ENCODE measurements around the gene MYL3.
A peak's percentile ranks its signal among the peaks of the same experiment; 100 is the strongest.

The MYL3 gene

GRCh38 chr3:46899151-46900006 is 36.1 kb upstream of the MYL3 start:
- DNase-seq (ENCODE audit: low read depth) = no peak

DNA sequence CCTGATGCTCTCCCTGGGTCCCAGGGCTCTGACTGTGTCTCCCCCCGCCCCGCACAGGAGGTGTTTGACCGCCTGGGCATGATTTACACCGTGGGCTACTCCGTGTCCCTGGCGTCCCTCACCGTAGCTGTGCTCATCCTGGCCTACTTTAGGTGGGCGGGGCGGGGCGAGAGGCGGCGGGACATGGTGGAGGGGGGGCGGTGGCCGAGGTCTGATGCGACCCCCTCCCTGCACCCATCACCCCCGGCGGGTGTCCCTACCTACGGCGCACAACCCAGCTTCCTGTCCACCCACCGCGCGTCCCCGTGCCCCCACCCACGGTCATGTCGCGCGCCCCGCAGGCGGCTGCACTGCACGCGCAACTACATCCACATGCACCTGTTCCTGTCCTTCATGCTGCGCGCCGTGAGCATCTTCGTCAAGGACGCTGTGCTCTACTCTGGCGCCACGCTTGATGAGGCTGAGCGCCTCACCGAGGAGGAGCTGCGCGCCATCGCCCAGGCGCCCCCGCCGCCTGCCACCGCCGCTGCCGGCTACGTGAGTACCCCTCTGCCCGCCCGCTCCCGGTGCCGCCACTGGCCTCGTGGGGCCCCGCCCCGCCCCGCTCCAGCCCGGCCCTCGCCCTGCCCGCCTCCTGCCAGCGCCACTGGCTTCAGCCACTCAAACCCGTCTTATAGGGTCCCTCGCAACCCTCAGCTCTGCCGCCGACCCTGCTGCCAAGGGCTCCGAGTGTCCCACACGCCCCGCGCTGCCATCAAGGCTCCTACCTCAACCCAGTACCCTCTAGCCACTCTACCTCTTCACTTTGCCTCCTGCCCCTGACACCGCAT is 35.3 kb upstream of the MYL3 start:
- DNase-seq (ENCODE audit: low read depth) = no peak

DNA sequence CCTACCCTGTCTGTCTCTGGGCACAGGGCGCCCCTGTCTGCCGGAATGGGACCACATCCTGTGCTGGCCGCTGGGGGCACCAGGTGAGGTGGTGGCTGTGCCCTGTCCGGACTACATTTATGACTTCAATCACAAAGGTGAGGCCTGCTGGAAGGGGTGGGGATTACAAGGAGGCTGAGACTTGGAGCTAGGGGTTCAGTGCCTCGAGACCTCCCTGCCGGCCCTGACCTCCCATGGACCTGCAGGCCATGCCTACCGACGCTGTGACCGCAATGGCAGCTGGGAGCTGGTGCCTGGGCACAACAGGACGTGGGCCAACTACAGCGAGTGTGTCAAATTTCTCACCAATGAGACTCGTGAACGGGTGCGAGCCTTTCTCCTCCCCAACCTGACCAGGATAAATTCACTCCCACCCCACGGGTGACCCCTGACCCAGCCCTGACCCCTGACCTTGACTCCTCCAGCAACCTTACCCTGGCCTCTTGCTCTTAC is 34.6 kb upstream of the MYL3 start:
- no peak for DNase-seq (ENCODE audit: low read depth)

- no peak for DNase-seq (ENCODE audit: low read depth)
Observed at GRCh38 chr3:46897031-46897430, 33.8 kb upstream of the MYL3 start.

- no peak for DNase-seq (ENCODE audit: low read depth)
Observed at GRCh38 chr3:46896386-46896785, 33.1 kb upstream of the MYL3 start.

GRCh38 chr3:46895761-46896160 is 32.5 kb upstream of the MYL3 start:
- no peak for DNase-seq (ENCODE audit: low read depth)

GRCh38 chr3:46895204-46895660 is 32.0 kb upstream of the MYL3 start:
- DNase-seq (ENCODE audit: low read depth) = peak; percentile 71

GRCh38 chr3:46894256-46894655 is 31.0 kb upstream of the MYL3 start:
- DNase-seq (ENCODE audit: low read depth) = no peak

- no peak for DNase-seq (ENCODE audit: low read depth)
Observed at GRCh38 chr3:46893763-46894162, 30.5 kb upstream of the MYL3 start.

- no peak for DNase-seq (ENCODE audit: low read depth)
Observed at GRCh38 chr3:46893146-46893748, 30.0 kb upstream of the MYL3 start.

DNA sequence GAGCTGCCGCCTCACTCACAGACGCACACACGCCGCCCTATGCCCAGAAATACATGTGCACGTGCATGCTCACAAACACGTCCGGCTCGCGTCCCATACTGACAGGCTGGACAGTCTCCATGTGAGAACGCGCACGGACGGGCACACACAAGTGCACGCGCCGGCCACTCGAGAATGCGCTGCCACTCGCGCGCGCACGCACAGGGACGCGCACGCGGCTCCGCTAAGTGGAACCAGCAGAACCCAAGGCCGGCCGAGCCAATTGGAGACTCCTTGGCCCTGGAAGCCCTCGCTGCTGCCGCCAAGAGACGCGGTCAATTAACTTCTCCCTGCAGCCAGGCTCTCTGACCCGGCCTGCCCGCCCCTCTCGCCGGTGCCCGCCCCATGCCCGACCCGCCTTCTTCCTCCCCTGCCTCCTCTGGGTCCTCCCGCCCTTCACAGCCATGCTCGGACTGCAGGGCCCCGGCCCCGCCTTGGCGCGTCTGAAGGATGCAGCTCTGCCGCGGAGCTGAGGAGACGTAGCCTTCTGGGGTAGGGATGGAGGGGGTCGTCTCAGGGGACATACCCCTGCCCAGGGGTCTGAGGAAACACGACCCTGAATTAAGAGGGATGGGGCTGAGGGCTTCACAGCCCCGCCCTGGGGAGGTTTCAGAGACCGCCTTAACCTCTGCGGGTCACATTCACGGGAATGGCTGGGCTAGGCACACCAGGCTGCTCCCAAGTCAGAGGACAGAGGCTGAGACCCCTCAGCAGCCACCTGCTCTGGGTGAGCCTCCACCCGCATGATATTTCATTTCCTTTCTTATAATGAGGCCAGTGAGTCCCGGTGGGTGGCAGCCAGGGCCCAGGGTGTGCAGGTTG is 29.3 kb upstream of the MYL3 start:
- DNase-seq (ENCODE audit: low read depth) = no peak

DNA sequence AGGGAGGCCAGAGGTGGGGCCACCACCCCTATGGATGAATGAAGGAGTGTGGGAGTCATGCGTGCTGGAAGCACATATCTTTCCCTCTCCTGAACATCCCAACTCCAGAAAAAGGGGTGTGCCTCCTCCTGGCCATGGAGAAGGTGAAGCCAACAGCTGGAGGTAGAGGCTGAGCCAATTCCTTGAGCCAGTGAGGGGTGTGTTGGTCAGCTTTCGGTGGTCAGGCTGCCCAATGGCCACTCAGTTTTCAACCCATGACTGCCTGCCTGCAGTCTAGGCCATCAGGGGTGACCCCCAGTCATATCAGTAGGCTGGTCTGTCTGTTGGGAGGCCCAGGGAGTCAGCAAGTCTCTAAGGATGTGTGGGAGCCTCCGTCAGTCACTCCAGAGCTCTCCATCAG is 27.9 kb upstream of the MYL3 start:
- no peak for DNase-seq (ENCODE audit: low read depth)

DNA sequence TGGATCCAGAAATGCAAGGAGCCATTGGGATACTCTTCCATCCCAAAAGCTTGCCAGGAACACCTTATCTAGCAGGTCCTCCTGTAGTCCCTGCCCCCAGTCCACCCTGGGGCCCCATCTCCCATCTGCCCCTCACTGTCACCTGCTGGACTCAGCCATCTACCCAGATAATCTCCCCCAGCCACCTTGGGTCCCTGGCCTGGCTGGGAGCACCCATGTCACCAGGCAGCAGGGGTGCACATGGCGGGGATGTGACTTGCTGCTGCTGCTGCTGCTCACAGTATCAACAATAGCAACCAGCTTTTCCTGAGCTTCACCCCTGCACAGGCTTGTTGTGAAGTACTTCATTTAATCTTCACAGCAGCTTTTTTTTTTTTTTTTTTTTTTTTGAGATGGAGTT is 26.9 kb upstream of the MYL3 start:
- no peak for DNase-seq (ENCODE audit: low read depth)

DNA sequence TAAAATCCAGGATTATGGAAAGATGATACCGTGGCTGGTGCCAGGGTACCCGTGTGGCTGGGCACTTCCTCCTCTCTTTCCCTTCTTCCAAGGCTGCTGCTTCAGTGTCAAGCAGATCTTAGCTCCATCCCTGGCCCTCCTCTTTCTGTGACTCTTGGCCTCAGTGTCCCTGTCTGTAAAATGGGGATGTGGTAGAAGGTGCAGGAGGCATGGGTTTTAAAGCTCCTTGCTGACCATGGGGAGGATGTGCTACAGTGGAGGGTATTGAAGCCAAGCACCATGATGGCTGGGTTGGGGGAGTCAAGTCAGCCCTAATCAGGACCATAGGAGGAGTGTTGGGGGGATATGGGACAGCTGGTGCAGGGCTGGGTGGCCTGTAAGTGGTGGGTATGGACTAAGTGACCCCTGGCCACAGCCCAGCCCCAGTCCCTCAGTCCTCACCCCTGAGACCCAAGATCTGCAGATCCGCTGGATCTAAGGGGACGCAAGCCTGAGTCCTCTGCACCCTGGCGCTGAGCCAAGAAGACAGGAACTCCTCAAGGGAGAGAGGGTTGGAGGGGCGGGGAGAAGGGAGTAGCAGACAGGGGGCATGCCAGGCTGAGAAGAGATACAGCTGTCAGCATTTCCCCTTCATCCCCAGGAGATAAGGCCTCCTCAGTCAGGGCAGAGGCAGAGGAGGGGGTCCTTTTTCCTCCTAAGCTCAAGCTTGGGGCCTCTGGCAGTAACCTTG is 26.3 kb upstream of the MYL3 start:
- no peak for DNase-seq (ENCODE audit: low read depth)

GRCh38 chr3:46888705-46889104 is 25.5 kb upstream of the MYL3 start:
- no peak for DNase-seq (ENCODE audit: low read depth)

DNA sequence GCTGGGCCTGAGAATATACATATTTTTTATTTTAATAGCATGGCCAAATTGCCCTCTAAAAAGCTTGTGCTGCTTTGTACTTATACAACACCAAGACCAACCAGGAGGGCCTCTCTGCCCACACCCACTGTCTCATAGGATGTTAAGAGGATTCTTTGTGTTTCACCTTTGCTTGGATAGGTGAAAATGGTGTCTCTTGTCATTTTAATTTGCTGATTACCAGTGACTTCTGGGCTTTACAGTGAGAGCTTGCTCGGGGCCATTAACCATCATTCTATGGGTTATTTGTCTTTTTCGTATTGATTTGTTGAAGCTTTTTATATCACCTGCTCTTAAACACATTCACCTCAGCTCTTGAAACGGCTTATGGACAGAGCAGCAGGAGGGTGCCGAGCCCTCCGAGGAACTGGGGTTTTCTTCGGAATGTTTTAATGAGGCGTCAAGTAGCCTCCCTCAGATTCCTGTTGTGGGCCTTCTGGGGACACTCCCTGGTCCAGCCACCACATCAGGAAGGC is 24.8 kb upstream of the MYL3 start:
- no peak for DNase-seq (ENCODE audit: low read depth)

DNA sequence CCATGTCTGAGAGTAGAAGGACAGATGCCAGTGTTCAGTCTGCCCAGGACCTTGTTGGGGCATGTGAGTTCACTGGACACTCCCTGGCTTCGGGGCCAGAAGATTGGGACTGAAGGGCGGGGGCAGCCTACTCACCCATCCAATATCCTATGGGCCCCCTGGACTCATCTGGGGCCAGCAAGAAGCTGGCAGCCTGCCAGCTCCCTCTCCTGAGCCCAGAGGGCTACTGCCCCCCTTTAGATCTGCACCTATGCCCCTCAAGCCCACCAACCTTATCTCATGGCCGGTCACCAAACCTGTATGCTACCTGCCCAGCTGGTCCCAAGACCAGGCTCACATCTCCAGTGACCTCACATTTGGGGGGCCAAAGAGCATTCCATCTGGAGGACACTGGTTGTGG is 22.4 kb upstream of the MYL3 start:
- DNase-seq (ENCODE audit: low read depth) = no peak

DNA sequence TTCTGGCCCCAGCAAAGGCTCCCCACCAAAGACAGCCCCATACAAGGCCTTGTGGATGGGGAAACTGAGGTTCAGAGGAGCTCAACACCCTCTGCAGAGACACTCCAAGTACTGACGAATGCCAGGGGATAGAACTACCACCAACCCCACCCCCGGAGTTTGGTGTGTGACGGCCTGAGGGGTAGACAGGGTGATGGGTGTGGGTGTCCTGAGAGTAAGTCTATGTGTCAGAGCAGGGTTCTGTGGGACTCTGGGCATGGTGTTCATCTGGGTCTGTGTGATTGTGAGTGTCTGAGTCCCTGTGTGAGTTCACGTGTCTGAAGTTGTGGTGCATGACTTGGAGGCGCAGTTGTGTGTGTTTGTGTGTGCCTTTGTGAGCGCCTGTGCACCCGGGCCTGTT is 21.7 kb upstream of the MYL3 start:
- no peak for DNase-seq (ENCODE audit: low read depth)

DNA sequence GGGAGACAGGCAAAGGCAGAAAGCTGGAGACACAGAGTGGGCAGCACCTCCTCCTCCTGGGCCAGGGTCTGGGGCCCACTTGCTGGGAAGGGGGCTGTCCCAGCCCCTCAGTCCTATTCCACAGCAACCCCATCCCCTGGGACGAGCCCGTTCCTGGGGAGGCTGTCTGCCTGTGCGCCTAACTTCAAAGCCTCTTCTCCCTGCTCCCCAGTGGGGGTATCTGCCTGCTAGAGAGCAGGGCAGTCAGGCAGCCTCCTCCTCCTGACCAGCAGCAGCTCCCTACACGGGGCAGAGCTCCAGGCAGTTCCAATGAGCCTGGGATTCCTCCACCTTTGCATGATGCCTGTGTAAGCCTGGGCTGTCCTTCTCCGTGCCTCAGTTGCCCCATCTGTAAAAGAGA is 21.2 kb upstream of the MYL3 start:
- DNase-seq (ENCODE audit: low read depth) = no peak

DNA sequence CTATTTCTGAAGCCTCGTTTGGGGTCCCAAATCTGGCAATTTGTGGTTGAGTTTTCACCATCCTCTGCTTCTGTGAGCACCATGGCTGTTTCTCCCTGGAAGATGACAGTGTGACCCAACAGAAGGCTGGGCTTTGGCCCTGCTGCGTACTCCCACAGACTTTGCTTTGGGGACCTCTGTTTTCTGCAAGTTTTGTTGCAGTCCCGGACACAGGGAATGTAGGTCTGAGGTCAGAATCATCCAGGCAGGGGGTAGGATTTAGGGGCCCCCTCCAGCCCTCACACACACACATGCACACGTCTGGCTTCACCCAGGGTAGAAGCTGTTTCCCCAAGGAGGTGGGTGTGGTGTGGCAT is 20.6 kb upstream of the MYL3 start:
- no peak for DNase-seq (ENCODE audit: low read depth)

Data from stimulated activated CD8-positive, alpha-beta memory T cell treated with anti-CD3 and anti-CD28 coated beads, Interleukin-15, amount 100 ng/mL, for 24 hours (primary cell).